ENCODE data around the gene MICALL2.

DNA sequence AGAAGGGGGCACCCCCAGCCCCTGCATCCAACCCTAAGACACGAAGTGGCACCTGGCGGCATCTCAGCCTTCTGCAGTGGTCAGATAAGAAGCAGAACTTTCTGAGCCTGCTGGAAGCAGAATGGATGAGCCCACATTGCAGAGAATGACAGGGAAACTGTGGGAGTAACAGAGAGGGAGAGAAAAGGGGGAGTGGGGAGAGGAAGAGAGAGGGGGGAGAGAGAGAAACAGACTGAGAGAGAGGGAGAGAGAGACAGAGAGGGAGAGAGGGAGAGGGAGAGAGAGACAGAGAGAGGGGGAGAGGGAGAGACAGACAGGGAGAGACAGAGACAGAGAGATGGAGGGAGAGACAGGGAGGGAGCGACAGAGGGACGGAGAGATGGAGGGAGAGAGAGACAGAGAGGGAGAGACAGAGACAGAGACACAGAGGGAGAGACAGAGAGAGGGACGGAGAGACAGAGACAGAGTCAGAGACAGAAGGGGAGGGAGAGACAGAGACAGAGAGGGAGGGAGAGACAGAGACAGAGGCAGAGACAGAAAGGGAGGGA, 35.9 kb downstream of the MICALL2 start:
- TF ChIP-seq CTCF (IDR thresholded peaks at IDR 0.05; ENCODE audit: low read depth, low read length, poor library complexity, severe bottlenecking) (no peak), EZH2phosphoT487 (IDR thresholded peaks at IDR 0.05; ENCODE audit: borderline replicate concordance, low read length) (no peak)
